HG03060 (cell line): ENCODE data around the gene PERM1.
"Not testable (repeated sequence)": the region's sequence is repeated elsewhere in the genome, so short reads cannot be mapped to it uniquely, and the experiment has no call there.

Experiments used
- ATAC-seq: cut with Tn5 transposase; IDR thresholded peaks from one replicate; pipeline ENCODE4 v1.9.1; 2021; ENCODE audit warnings: low read depth, moderate number of reproducible peaks; ENCODE audit not compliant: unreplicated experiment

PERM1 gene, protein sequence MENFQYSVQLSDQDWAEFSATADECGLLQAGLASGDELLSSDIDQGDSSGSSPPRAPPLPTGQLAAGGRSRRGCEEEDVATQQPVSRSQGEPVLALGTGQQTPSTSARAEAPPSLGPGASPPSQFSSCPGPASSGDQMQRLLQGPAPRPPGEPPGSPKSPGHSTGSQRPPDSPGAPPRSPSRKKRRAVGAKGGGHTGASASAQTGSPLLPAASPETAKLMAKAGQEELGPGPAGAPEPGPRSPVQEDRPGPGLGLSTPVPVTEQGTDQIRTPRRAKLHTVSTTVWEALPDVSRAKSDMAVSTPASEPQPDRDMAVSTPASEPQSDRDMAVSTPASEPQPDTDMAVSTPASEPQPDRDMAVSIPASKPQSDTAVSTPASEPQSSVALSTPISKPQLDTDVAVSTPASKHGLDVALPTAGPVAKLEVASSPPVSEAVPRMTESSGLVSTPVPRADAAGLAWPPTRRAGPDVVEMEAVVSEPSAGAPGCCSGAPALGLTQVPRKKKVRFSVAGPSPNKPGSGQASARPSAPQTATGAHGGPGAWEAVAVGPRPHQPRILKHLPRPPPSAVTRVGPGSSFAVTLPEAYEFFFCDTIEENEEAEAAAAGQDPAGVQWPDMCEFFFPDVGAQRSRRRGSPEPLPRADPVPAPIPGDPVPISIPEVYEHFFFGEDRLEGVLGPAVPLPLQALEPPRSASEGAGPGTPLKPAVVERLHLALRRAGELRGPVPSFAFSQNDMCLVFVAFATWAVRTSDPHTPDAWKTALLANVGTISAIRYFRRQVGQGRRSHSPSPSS

DNA sequence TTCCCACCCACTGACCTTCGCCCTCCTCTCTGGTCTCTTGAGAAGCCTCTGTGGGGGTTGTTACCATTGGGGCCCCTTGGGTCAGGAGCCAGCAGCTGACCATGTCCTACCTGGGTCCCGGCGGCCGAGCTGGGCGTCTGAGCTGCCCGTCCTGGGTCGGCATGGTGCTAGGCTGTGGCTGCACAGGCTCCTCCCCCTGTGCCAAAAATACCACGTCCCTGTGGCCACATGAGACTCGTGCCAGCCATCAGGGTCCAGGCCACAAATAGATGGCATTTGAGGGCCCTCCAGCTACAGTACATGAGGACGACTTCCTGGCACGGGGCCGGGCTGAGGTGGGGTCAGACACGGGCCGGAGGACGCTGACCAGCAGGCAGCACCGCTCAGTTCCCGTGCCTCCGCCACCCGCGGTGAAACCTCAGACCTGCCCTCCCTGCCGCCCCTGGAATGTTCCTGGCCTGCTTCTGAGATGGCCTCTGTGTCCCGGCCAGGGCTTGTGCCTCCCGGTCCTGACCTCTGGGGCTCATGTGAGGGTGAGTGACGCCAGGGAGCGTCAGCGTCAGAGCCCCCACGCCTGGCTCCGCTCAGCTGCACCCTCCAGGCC lies at the start of gene PERM1:
PERM1 (minus strand) TSS at position 139 of the 604 bp plus-strand sequence. CDS start 1,064 bp downstream, outside the sequence.
- ATAC-seq, result no peak

DNA sequence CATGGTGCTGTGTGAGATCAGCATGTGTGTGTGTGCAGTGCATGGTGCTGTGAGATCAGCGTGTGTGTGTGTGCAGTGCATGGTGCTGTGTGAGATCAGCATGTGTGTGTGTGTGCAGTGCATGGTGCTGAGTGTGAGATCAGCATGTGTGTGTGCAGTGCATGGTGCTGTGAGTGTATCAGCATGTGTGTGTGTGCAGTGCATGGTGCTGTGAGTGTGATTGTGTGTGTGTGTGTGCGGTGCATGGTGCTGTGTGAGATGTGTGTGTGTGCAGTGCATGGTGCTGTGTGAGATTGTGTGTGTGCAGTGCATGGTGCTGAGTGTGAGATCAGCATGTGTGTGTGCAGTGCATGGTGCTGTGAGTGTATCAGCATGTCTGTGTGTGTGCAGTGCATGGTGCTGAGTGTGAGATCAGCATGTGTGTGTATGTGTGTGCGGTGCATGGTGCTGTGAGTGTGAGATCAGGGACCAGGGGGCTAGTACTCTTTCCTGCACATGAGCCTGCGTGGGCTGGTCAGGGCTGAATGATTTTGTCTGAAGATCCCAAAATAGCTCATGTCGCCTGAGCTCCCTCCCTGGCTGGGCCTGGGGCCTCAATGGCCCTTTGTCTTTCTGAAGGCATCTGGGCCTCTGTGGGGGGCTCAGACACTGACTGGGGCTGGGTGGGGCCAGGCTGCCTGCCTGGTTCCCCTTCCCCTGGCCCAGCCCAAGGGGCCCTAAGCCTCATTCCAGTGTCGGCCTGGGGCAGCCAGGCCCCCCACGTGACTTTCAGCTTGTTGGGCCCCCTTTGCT lies 49.2 kb upstream of the PERM1 start:
- ATAC-seq, result not testable (repeated sequence)

DNA sequence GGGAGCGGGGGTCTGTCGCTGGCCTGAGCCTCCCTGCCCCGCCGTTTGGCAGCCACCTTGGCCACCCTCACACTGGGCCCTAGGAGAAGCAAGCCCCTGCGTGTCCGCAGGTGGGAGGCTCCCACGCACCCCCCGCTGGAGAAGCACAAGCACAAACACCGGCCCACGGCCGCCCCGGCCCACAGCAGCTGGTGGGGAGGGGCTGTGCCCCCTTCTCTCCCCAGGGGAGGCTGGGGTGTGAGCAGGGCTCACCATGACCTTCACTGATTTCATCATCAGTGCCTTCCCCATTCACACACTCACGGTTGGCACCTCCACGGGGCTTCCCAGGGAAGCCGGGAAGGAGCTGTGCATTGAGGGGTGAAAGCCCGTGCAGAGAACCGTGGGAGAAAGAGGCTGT lies 45.9 kb upstream of the PERM1 start:
- no peak for ATAC-seq

GRCh38 chr1:1026599-1027413 lies 44.9 kb upstream of the PERM1 start:
- no peak for ATAC-seq

DNA sequence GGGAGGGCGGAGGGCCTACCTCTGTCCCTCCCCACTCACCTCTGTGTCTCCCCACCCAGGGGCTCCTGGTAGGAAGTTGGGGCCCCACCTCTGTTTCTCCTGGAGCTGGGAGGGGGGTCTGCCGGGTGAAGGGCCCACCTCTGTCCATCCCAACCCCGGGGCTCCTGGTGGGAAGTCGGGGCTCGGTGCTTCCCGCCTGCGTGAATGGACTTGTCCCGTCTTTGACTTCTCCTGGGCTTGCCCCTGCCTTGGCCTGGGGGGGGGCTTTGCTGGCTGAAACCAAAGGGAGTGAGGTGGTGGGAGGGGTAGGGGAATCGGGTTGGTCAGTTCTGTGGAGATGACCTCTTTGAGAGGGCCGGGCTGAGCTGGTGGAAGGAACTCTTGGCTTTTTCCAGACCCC lies 43.8 kb upstream of the PERM1 start:
- ATAC-seq, result no peak

DNA sequence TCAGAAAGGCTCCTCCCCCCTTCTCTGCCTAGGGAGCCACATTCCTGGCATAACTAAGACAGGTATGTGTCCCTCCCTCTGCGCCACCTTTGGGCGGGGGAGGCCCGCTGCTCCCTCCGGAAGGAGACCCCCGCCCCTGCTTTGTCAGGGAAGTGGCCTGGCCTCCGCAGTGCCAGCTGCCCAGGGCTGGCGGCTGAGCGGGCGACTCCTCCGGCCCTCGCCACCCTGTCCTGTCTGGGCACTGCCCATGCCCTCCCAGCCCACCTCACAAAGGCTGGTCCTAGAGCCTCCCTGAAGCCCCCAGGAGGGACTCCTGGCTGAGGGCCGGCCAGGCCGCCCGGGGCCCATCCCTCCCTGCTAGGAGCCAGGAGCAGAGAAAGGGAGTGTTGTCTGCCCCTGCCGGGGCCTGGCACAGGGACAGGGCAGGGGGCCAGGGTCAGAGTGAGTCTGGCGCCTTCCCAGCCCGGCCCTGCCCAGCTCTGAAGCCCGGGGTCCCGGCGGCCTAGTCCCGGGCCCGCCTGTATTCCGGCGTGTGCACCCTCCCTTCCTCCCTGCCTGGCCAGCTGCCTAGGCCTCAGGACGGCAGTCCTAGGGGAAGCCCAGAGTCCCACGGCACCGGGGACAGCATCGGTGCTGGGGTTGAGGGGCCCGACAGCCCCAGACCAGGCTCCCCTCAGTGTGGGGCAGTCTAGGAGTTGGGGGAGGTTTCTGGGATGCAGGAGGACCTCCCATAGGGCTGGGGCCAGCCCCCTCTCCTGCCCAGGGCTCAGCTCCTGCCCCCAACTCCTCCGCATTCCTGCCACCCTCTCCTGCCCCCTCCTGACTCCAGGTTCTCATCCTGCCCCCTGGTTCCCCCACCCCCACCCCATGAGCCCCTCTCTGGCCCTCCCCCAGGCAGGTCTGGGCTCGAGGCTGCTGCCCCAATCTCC lies 43.1 kb upstream of the PERM1 start:
- no peak for ATAC-seq

GRCh38 chr1:1024149-1024770 lies 42.4 kb upstream of the PERM1 start:
- no peak for ATAC-seq

GRCh38 chr1:1023700-1024099 lies 41.8 kb upstream of the PERM1 start:
- no peak for ATAC-seq

DNA sequence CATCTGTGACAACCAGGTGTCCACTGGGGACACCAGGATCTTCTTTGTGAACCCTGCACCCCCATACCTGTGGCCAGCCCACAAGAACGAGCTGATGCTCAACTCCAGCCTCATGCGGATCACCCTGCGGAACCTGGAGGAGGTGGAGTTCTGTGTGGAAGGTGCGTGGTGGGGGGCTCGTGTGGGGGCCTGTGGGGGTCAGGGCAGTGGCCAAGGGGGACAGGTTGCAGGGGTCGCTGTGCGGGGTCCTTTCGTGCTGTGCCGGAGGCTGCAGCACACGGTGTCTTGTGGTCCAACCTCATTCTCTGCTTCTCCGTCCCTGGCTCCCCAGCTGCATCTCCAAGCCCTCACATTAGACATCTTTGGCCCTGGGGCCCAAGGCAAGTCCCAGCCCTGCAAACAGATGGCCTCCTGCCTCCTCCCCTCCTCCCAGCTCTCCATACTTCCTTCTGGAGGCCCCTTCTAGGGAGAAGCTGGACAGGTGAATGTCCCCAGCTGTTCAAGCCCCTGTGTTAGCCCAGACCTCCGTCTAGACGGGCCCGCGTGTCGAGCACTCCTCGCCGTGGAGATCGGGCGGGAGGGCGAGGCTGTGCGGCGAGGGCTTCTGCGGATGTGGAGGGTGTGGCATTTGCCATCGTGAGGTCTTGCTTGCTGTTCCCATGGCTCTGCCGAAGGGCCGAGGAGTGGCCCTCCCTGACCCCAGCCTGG lies 40.6 kb upstream of the PERM1 start:
- no peak for ATAC-seq

DNA sequence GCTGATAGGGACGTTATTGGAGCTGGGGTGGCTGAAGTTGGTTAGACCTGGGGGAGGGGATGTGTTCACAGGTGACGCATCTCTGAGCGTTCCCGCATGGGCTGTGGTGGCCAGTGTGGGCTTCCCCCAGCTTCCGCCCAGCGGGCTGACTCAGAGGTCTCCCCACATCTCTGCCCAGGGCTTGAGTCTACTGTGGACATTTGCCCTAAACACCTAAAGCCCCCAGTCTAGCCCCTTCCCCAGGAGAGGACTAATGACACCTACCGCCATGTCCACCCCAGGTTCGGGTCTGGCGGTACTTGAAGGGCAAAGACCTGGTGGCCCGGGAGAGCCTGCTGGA lies 40.0 kb upstream of the PERM1 start:
- ATAC-seq, result no peak

DNA sequence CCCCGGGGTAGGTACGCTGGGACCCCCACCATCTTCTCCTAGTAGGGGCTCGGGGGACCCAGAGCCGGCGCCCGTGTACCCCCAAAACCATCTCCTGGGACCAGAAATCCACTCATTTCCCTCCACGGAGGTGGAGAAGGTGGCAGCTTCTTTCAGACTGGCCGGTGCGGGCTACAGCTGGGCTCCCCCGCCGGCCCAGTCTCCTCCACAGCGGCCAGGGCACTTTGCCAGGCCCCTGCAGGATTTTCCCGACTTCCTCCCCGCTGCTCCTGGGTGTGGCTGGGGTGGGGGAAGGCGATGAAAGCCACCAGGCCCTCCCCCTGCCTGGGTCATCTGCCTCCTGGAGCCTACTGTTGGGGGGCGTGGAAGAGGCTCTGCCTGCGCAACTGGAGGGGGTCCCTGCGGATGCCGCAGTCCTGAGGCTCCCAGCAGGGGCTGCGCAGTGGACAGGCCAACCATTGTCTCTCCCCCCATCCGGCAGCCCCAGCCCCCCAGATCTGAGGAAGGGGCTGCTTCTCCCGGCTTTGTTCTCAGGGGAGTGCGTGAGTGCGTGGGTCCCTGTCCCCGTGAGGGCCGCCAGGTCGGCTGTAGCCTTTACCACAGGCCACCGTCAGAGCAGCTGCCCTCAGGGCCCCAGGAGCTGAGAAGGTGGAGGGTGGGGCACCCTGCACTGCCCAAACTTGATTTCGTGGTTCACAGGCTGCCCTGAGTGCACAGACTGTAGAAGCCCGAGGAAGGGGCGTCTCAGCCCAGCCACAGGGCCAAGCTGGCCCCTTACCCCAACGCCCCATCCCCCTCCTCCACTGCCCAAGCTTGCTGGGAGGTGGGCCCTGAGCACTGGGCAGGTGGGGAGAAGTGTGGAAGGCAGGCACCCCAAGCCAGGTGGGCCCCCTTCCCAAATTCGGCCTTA lies 39.4 kb upstream of the PERM1 start:
- ATAC-seq, result no peak

- no peak for ATAC-seq
Observed at GRCh38 chr1:1020415-1021009, 38.6 kb upstream of the PERM1 start.

- ATAC-seq, result no peak
Observed at GRCh38 chr1:1020000-1020404, 38.1 kb upstream of the PERM1 start, which contains the start of gene AGRN. TSS of gene AGRN (plus strand) at chr1:1020120. CDS start at chr1:1020173, 53 bp downstream.

DNA sequence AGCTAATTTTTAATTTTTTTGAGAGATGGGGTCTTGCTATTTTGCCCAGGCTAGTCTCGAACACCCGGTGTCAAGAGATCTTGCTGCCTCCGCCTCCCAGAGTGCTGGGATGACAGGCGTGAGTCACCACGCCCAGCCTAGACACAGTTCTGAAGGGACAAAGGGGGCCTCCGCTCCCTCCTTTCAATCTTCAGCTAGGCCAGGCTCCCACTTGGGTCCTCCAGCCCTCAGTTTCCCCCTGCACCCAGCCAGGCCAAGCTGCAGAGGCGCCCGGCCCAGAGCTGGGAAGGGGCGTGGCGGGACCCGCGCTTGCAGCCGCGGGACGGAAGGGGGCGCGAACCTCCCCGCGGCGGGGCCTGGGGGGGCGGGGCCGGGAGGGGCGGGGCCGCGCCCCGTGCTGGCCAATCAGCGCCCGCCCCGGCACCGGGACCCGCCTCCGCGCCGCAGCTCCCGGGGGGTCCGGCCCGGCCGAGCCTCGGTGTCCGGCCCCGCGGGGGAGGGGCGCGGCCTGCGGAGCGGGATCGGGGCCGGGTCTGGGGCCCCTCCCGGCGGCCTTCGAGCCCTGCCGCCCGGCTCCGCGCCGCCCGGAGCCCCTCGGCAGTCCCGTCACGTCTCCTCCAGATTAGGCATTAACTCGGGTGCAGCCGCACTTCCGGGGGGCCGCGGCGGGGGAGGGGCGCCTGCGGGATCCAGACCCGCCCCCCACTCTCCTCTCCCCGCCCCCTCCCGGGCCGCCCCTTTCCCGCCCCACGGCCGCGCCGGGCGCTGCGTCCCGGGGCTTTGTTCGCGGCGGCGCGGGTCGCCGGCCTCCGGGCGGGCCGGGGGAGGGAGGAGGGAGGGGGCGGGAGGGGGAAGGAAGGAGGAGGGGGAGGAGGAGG lies 37.5 kb upstream of the PERM1 start:
- ATAC-seq, result peak; percentile 35

- not testable (repeated sequence) for ATAC-seq
Observed at GRCh38 chr1:1018321-1018685, 36.4 kb upstream of the PERM1 start.
